Kidney (tissue), 14 donors: Measurements from ENCODE around the gene NIPA2. TPM values are rescaled to one million over a fixed set of nuclear protein-coding genes. Genes with fewer than 3 reads are reported as not detected.

ENCODE experiments used
- DNase-seq, 5 donors: peaks; one replicate each; pipeline ENCODE4 v3.0.0-alpha.2; 2013 to 2020
- FAIRE-seq: peaks from 2 replicates; lab custom pipeline; 2012; peaks lifted over from hg19 to GRCh38; lab: Jason Lieb, UNC
- H3K27ac ChIP-seq, 2 donors: one replicate each; pipeline ENCODE4 v1.7.0; 2013; ENCODE audit warnings: low read depth in 2 of 2, low read length in 2 of 2, inconsistent platforms in 1 of 2
- H3K27me3 ChIP-seq: one replicate; pipeline ENCODE4 v1.7.1; 2013; ENCODE audit warnings: low read length, inconsistent platforms; ENCODE audit not compliant: control insufficient read depth, insufficient read depth
- H3K36me3 ChIP-seq, 3 donors: one replicate each; pipeline versions ENCODE4 v1.7.0 to v1.7.1; 2013; ENCODE audit warnings: low read length in 3 of 3, control low read depth in 1 of 3, inconsistent platforms in 1 of 3; ENCODE audit not compliant: insufficient read depth in 3 of 3, control insufficient read depth in 2 of 3
- H3K4me1 ChIP-seq, 3 donors: one replicate each; pipeline versions ENCODE4 v1.7.0 to v1.7.1; 2013; ENCODE audit warnings: low read length in 3 of 3, inconsistent platforms in 1 of 3, low read depth in 1 of 3; ENCODE audit not compliant: control insufficient read depth in 2 of 3, insufficient read depth in 2 of 3
- H3K4me3 ChIP-seq, 3 donors: one replicate each; pipeline versions ENCODE4 v1.7.0 to v1.8.1; 2013; ENCODE audit warnings: low read length in 3 of 3, control low read depth in 1 of 3, inconsistent platforms in 1 of 3
- H3K9ac ChIP-seq, 3 donors: one replicate each; pipeline versions ENCODE4 v1.7.0 to v1.7.1; 2013; ENCODE audit warnings: low read length in 3 of 3, control low read depth in 1 of 3, inconsistent platforms in 1 of 3
- H3K9me3 ChIP-seq, 3 donors: one replicate each; pipeline versions ENCODE4 v1.7.0 to v1.7.1; 2013; ENCODE audit warnings: low read length in 3 of 3, control low read depth in 1 of 3, inconsistent platforms in 1 of 3; ENCODE audit not compliant: control insufficient read depth in 2 of 3, insufficient read depth in 1 of 3
- intact Hi-C: fragments of 100-400 bp; cut with DNase I; formaldehyde crosslinking; loops from one replicate; pipeline ENCODE4 v1.11.1; 2022
- polyA plus RNA-seq: library from polyadenylated mRNA; stranded (reverse); fragments of 350-450 nt; fragmentation: Illumina TruSeq; extraction: RNeasy Lipid Tissue Mini Kit (QIAGEN cat#74804); gene quantifications from one replicate; pipeline ENCODE4 v1.2.3, GENCODE V29; 2014; ENCODE audit warnings: low read depth, low replicate concordance; ENCODE audit not compliant: insufficient read depth
- total RNA-seq: library from RNA; stranded (reverse); fragmentation: NEBNext Ultra II Directional; extraction: Animal tissue kit (Norgen Biotek cat#: 25700); gene quantifications from one replicate; pipeline ENCODE4 v1.2.1, GENCODE V29; 2021
- TF ChIP-seq, protein P1 (sequence below): IDR thresholded peaks from 3 replicates; pipeline ENCODE4 v1.5.1; 2012; ENCODE audit warnings: mild to moderate bottlenecking, moderate library complexity, borderline replicate concordance; ENCODE audit not compliant: insufficient read depth; ENCODE audit errors: extremely low read depth
- donor health status: control.
- donor health status: control.
- donor health status: control.
- donor health status: control.
- donor health status: control.
- donor health status: DM: yes; HTN: yes; CAD: no.
- donor health status: Normal renal cell carcinoma (clear cell type).

The NIPA2 gene
- total and polyA plus RNA-seq, 2 donors from 2014 or later = 30.0 to 48.5 TPM

DNA sequence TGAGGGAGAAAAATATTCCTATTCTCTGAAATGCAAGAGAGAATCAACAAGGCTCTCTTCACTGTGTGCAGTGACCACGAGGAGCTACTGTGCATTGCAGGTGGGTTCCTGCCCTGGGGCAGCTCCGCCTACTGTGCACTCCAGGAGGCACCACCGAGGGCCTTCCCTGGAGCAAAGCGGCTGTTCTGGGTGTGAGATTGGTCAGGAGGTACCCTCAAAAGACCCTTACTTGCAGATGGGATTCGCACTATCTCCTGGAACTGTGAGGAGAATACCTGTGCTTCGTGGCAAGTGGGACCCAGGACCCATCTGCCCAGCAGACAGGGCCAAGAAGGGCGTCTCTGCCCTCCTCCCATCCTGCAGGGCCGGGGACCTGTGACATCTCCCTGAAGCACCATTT, 72.8 kb downstream of the NIPA2 start:
- H3K36me3 ChIP-seq = peaks cover 0 to 73% (median 37%) of the 10 kb centered on the region in 3 donors
- no peak overlapping the region for H3K4me3 ChIP-seq
- TF ChIP-seq, protein P1, sequence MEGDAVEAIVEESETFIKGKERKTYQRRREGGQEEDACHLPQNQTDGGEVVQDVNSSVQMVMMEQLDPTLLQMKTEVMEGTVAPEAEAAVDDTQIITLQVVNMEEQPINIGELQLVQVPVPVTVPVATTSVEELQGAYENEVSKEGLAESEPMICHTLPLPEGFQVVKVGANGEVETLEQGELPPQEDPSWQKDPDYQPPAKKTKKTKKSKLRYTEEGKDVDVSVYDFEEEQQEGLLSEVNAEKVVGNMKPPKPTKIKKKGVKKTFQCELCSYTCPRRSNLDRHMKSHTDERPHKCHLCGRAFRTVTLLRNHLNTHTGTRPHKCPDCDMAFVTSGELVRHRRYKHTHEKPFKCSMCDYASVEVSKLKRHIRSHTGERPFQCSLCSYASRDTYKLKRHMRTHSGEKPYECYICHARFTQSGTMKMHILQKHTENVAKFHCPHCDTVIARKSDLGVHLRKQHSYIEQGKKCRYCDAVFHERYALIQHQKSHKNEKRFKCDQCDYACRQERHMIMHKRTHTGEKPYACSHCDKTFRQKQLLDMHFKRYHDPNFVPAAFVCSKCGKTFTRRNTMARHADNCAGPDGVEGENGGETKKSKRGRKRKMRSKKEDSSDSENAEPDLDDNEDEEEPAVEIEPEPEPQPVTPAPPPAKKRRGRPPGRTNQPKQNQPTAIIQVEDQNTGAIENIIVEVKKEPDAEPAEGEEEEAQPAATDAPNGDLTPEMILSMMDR = no peak
- no peaks in the 10 kb centered on the region for H3K4me1 ChIP-seq
- intact Hi-C loops = no loop called here
- FAIRE-seq = no peak
- H3K27me3 ChIP-seq = no peaks in the 10 kb centered on the region
- no peak for DNase-seq
- H3K27ac ChIP-seq = no peak overlapping the region
- H3K9ac ChIP-seq = no peak overlapping the region
- H3K9me3 ChIP-seq = no peaks in the 10 kb centered on the region

DNA sequence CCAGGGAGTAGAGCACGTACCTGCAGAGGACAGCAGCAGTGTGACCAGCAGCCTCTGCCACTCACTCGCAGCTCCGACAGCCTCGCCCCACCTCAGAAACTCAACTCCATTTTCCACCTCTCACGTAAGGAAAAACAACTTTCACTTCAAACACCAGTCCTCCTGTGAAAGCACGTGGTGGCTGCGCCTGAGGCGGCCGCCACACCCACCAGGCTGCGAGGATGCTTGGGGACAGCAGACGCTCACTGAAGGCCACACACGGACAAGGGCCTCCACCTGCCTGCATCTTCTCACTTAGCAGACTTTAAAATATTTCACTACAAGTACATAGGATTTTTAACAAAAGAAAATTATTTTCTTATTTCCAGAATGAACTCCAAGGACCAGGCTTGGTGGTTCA, 73.8 kb downstream of the NIPA2 start:
- Histone ChIP-seq H3K9me3 (no peaks in the 10 kb centered on the region), H3K4me3 (no peak overlapping the region), H3K9ac (no peak overlapping the region), H3K27ac (no peak overlapping the region), H3K36me3 (peaks cover 0 to 76% (median 41%) of the 10 kb centered on the region in 3 donors), H3K27me3 (no peaks in the 10 kb centered on the region), H3K4me1 (no peaks in the 10 kb centered on the region)
- no peak for DNase-seq
- TF ChIP-seq, protein P1 = no peak
- FAIRE-seq = no peak
- intact Hi-C loops = no loop called here

DNA sequence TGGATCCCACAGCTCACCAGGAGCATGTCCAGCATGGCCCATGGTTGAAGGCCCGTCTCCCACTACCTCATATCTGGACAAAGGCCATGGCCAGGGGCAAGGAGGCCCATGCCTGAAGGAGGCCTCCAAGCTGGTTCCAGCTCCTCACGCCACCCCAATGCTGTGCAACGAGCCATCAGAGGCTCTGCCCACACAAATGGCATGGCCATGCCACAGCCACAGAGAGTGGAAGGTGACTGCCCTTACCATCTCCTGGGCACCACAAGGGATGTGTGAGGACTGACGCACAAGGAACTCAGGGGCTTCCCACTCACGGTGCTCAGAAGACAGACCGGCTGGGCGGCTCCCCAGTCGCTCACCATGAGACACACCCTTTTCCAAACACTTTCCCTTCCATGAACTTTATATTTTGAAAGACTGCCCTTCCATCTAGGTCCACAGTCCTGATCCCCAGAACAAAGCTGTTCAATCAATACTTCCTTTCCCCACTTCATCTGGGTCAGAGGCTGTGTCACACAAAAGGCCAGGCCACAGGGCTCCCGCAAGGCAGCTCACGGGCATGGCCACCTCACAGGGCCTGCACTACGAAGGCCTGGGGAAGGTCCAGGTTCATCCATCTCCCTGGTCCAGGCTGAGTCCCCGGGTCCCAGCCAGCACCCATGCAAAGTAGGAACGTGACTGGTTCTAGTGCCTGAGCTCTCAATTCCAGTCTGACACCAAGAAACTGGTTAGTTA, 75.3 kb downstream of the NIPA2 start:
- Histone ChIP-seq H3K27me3 (no peaks in the 10 kb centered on the region), H3K27ac (no peak overlapping the region), H3K9me3 (no peaks in the 10 kb centered on the region), H3K9ac (no peak overlapping the region), H3K4me3 (no peak overlapping the region), H3K4me1 (no peaks in the 10 kb centered on the region), H3K36me3 (peaks cover 0 to 74% (median 38%) of the 10 kb centered on the region in 3 donors)
- TF ChIP-seq, protein P1 = no peak
- intact Hi-C loops = no loop called here
- no peak for DNase-seq
- no peak for FAIRE-seq
